ENCODE data around the gene NCAPH2.
A peak's percentile ranks its signal among the peaks of the same experiment; 100 is the strongest.

NCAPH2 gene

GRCh38 chr22:50505276-50505775, 2.7 kb upstream of the NCAPH2 start:
- H3K4me3 ChIP-seq (ENCODE audit: low read depth, low read length): no peak overlapping the region
- TF ChIP-seq CTCF (IDR thresholded peaks at IDR 0.05; ENCODE audit: low read depth, low read length): no peak

- TF ChIP-seq CTCF (IDR thresholded peaks at IDR 0.05; ENCODE audit: low read depth, low read length): no peak
- H3K4me3 ChIP-seq (ENCODE audit: low read depth, low read length): peak overlapping the region; percentile 98
Observed at GRCh38 chr22:50505776-50506610, 2.0 kb upstream of the NCAPH2 start.

GRCh38 chr22:50506611-50507420, 1.2 kb upstream of the NCAPH2 start:
- H3K4me3 ChIP-seq (ENCODE audit: low read depth, low read length): peak overlapping the region; percentile 98
- TF ChIP-seq CTCF (IDR thresholded peaks at IDR 0.05; ENCODE audit: low read depth, low read length): no peak

- peak within 1 kb of the TSS; percentile 98 for H3K4me3 ChIP-seq (ENCODE audit: low read depth, low read length)
- no peak for TF ChIP-seq CTCF (IDR thresholded peaks at IDR 0.05; ENCODE audit: low read depth, low read length)
Observed at GRCh38 chr22:50507421-50507990, 518 bp upstream of the NCAPH2 start, which contains the start of gene LMF2. LMF2 (minus strand) TSS chr22:50507702; CDS start chr22:50507675, 27 bp downstream.

GRCh38 chr22:50508897-50509296, 873 bp downstream of the NCAPH2 start:
- TF ChIP-seq CTCF (IDR thresholded peaks at IDR 0.05; ENCODE audit: low read depth, low read length): no peak
- H3K4me3 ChIP-seq (ENCODE audit: low read depth, low read length): peak overlapping the region; percentile 81

DNA sequence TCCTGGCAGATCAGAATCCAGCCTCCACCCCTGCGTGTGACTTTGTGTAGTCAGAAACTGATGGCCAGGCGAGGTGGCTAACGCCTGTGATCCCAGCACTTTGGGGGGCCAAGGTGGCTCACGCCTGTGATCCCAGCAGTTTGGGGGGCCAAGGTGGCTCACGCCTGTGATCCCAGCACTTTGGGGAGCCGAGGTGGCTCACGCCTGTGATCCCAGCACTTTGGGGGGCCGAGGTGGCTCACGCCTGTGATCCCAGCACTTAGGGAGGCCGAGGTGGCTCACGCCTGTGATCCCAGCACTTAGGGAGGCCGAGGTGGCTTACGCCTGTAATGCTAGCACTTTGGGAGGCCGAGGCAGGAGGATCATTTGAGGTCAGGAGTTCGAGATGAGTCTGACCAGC, 5.2 kb downstream of the NCAPH2 start:
- TF ChIP-seq CTCF (IDR thresholded peaks at IDR 0.05; ENCODE audit: low read depth, low read length): no peak
- no peak overlapping the region for H3K4me3 ChIP-seq (ENCODE audit: low read depth, low read length)
